HG02981 (cell line): Measurements from ENCODE around the gene SEMA5A.
A peak's percentile ranks its signal among the peaks of the same experiment; 100 is the strongest.

ENCODE experiments used
- ATAC-seq: cut with Tn5 transposase; IDR thresholded peaks from one replicate; pipeline ENCODE4 v1.9.1; 2021; ENCODE audit warnings: mild to moderate bottlenecking, moderate library complexity; ENCODE audit not compliant: unreplicated experiment

Gene SEMA5A

GRCh38 chr5:9241479-9242305 is 304.2 kb downstream of the SEMA5A start:
- no peak for ATAC-seq

DNA sequence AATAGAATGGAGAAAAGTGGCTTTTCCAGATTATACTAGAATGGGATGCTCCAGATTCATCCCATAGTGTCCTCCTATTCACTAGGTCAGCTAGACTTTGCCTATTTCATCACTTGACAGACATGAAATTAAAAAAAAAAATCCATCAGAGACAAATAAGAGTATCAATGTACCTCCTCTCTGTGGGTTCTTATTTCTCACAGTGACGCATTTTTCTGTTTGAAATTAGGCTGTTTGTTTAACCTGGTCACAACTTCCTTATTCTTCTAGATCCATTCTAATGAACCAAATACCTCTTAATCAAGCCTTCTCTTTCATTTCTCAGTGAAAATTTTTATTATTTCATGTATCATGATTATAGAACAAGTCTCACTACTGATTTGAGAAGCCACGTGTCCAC is 305.4 kb downstream of the SEMA5A start:
- ATAC-seq: no peak

- no peak for ATAC-seq
Measured at GRCh38 chr5:9239626-9240025, 306.2 kb downstream of the SEMA5A start.

- ATAC-seq: no peak
Measured at GRCh38 chr5:9239071-9239470, 306.8 kb downstream of the SEMA5A start.

DNA sequence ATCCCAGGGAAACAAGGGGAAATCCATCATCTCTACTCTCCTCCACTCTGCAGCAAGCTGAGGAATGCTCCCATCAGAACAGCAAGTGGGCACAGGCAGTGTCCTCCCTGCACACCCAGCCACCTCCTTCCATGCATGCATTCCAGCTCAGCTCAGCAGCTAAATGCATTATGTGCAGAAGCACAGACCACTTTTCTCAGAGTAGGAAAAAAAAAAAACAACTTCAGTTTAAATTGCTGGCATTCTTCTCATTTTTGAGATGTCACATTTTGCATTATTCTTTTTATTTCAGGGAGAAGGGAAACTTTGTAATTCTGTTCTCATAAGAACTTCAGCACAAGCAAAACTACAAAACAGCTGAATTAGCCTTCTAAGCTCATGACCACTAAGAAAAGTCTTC is 312.2 kb downstream of the SEMA5A start:
- no peak for ATAC-seq

DNA sequence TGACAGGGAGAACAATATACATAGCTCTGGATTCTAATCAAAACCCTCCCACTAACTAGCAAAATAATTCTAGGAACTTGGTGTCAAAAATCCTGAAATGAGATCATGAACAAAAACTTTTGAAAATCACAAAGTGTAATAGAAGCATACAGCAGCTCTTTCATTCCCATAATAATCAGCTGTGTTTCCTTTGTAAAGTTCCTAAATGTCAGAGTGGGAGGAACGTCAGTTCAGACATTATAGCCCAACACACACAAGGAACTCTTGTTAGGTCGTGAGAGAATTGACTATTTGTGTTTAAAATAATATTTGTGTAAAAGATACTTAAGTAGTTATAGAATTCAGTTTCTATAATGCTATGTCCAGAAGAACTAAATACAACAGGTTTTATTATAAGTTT is 312.8 kb downstream of the SEMA5A start:
- no peak for ATAC-seq

DNA sequence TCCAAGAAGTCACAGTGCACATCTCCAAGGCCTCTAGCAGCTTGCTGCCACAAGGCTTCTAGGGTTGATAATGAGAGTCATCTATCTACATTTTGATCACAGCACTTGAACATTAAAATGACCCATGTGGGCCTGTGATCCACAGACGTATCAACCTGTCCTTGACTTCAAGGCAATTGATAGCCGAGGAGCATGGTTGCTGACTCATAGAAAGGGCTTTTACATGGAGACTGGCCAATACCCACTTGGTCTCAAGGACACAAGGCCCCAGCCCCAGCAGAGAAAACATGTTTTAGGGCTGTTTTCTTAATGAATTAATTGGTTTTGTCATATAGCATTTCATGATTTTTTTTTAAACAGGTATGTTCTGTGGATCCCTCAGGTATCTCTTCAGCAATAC is 314.0 kb downstream of the SEMA5A start:
- no peak for ATAC-seq

GRCh38 chr5:9230355-9230754 is 315.5 kb downstream of the SEMA5A start:
- ATAC-seq: no peak

DNA sequence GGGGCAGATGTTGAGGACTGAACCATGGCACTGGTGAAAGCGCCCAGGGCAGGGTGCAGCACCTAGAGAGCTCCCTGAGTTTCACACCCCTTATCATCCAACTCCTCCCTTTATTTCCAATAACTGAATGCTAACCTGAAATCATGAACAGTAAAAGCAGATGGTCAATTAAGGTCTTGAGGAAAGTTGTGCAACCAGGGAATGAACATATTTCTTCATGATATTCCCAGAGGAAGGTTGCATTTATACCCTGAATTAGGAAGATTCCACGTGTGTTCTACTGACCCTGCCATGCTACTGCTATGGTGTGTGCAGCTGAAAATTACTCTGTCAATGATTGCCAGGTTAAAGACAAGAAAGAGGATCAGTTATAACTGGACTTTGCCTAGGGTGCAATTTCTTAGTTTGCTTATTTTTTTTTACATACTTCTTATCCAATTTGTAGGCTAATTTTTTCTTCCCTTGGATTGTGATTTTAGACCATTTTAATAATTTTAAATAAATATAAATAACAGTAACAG is 319.8 kb downstream of the SEMA5A start:
- ATAC-seq: no peak

- no peak for ATAC-seq
Measured at GRCh38 chr5:9222054-9222976, 323.6 kb downstream of the SEMA5A start.

- no peak for ATAC-seq
Measured at GRCh38 chr5:9218358-9218757, 327.5 kb downstream of the SEMA5A start.

- ATAC-seq: no peak
Measured at GRCh38 chr5:9212605-9213004, 333.3 kb downstream of the SEMA5A start.

DNA sequence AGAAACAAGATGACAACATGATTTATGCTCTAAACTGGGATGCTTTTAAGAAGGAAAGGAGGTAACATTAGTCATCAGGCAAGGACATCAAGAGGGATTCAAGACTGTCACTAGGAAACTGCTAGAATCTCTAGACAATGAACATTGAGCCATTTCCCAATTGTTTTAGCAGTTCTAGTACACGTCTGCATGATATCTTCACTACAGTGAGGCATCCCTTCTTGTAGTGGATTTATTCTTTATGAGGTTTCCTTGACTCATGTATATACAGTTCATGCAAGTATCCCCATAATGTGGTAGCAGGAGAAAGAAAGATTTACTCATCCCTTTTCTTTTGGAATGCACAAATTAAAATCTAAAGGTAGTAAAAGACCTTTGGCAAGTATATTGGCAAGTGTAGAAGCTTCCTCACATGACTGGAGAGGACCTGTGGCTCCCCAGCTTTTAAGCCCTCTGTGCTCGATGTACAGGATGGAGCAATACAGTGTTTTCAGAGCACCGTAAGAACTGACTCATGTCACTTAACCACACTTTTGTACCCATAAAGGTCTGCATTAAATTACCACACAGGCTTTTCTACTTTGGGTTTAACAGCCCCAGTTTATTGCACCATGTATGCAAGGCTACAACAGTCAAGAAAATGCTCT is 335.9 kb downstream of the SEMA5A start:
- no peak for ATAC-seq

DNA sequence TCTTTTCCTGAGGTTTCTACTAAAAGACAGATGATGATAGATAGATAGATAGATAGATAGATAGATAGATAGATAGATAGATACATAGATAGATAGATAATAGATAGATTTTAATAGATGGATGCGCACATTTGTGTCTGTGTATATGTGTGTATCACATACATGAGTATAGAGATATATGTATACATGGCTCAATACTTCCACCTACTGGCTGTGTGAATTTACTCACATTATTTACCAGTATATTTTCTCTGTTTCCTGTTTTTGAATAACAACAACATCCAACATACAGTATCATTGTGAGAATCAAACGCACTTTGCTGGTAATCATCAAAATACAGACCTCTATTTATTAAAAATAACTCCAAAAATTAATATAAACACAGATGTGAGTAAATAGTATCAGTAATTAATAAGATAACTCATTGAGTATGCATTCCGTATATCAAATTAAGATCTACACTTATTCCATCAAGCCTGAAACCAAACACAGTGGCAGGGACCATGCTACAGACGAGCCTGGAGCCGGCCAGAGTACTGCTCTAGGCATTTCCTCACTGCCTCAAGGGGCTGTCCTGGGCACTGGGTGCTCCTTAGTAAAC is 338.0 kb downstream of the SEMA5A start:
- peak; percentile 64 for ATAC-seq

DNA sequence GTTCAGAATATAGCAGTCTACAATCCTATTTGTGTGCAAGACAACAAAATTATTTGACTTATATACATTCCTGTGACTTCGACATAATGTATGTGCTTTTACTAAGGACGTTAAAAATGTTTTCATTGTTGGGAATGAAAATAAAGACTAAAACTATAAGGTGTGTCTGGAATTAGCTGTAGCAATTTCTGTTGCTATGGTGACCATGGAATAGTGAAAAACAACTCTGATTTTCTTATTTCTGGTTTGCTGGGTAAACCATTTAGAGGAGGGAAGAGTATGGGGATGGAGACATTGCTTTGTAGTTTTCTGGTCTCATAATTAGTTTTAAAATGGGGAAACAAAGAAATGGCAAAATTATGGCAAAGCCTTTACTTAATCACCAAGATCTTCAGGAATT is 343.2 kb downstream of the SEMA5A start:
- no peak for ATAC-seq

- no peak for ATAC-seq
Measured at GRCh38 chr5:9201761-9202160, 344.1 kb downstream of the SEMA5A start.

DNA sequence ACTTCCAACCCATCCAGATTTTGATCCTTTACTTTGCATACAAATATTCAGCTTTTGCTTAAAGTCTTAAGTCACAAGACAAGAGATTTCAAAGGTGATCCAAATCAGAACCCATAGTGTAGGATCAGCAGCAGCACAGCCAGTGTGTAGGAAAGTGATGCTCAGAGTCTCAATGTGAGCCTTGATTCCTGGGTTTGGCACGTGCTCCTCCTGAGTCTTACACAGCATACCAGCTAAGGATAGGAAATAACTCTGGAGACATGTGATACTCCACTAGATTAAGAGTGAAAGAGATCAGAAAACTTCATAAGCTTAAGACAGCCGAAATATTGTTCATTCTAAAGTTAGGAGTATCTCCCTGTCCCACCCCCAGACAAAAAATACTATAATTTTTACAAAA is 344.9 kb downstream of the SEMA5A start:
- no peak for ATAC-seq

GRCh38 chr5:9198394-9198793 is 347.5 kb downstream of the SEMA5A start:
- no peak for ATAC-seq

GRCh38 chr5:9197881-9198260 is 348.0 kb downstream of the SEMA5A start:
- ATAC-seq: peak; percentile 98

GRCh38 chr5:9196403-9197227 is 349.3 kb downstream of the SEMA5A start:
- no peak for ATAC-seq
